ENCODE results near the gene MINAR1.
A peak's percentile ranks its signal among the peaks of the same experiment; 100 is the strongest.

Gene MINAR1

GRCh38 chr15:79432345-79433275 is 474 bp downstream of the MINAR1 start:
- DNase-seq: peak; percentile 29

GRCh38 chr15:79433276-79433990 is 1.3 kb downstream of the MINAR1 start:
- DNase-seq: no peak

- DNase-seq: no peak
Observed at GRCh38 chr15:79434361-79434760, 2.2 kb downstream of the MINAR1 start.

- DNase-seq: no peak
Observed at GRCh38 chr15:79436037-79436780, 4.1 kb downstream of the MINAR1 start.

- DNase-seq: no peak
Observed at GRCh38 chr15:79437275-79438000, 5.3 kb downstream of the MINAR1 start.

GRCh38 chr15:79439236-79439635 is 7.1 kb downstream of the MINAR1 start:
- no peak for DNase-seq

GRCh38 chr15:79440355-79440908 is 8.3 kb downstream of the MINAR1 start:
- no peak for DNase-seq

GRCh38 chr15:79442911-79443310 is 10.8 kb downstream of the MINAR1 start:
- DNase-seq: no peak

- DNase-seq: no peak
Observed at GRCh38 chr15:79447060-79447459, 14.9 kb downstream of the MINAR1 start.

- peak; percentile 22 for DNase-seq
Observed at GRCh38 chr15:79450648-79451047, 18.5 kb downstream of the MINAR1 start.

- DNase-seq: no peak
Observed at GRCh38 chr15:79451361-79451999, 19.3 kb downstream of the MINAR1 start.

GRCh38 chr15:79452244-79453051 is 20.3 kb downstream of the MINAR1 start:
- DNase-seq: no peak

GRCh38 chr15:79453446-79453845 is 21.3 kb downstream of the MINAR1 start:
- DNase-seq: no peak

GRCh38 chr15:79454063-79454462 is 21.9 kb downstream of the MINAR1 start:
- no peak for DNase-seq

GRCh38 chr15:79455361-79455760 is 23.2 kb downstream of the MINAR1 start:
- DNase-seq: no peak

- no peak for DNase-seq
Observed at GRCh38 chr15:79455943-79456342, 23.8 kb downstream of the MINAR1 start.

GRCh38 chr15:79458491-79458890 is 26.4 kb downstream of the MINAR1 start:
- no peak for DNase-seq

- no peak for DNase-seq
Observed at GRCh38 chr15:79459666-79460065, 27.5 kb downstream of the MINAR1 start.

GRCh38 chr15:79463043-79463780 is 31.1 kb downstream of the MINAR1 start:
- no peak for DNase-seq

- no peak for DNase-seq
Observed at GRCh38 chr15:79463781-79464270, 31.7 kb downstream of the MINAR1 start.

Measured in fibroblast of skin of scalp (primary cell).